Measurements from ENCODE around the gene GPX8.

GRCh38 chr5:55177078-55177477 is 17.1 kb downstream of the GPX8 start:
- TF ChIP-seq CTCF (IDR thresholded peaks at IDR 0.05 in 8 of 11, conservative IDR thresholded peaks at IDR 0.05 in 3 of 11) (no peak), POLR2A (IDR thresholded peaks at IDR 0.05) (no peak)
